ENCODE data around the gene DOCK10.

DNA sequence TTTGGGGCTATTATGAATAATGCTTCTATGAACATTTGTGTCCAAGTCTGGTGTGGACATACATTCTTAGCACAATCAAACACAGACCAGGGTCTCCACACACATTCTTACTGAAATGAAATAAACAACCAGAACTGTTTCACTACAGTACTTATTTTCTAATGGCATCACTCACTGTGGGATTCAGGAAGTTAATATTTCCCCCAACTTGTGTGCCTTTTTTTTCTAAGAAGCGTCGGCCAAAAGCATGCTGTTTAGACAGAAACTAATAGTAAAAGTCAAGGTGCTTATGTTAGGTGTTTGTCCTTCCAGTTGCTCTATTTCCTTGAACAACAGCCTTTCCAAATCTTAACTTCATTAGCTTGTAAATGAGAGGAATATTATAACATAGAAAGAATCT lies 117.6 kb downstream of the DOCK10 start:
- no peak for TF ChIP-seq TAF1 (IDR thresholded peaks at IDR 0.05; ENCODE audit: low read depth)
- TF ChIP-seq, protein P1, sequence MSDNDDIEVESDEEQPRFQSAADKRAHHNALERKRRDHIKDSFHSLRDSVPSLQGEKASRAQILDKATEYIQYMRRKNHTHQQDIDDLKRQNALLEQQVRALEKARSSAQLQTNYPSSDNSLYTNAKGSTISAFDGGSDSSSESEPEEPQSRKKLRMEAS (IDR thresholded peaks at IDR 0.05) = no peak
- TF ChIP-seq, protein P2, sequence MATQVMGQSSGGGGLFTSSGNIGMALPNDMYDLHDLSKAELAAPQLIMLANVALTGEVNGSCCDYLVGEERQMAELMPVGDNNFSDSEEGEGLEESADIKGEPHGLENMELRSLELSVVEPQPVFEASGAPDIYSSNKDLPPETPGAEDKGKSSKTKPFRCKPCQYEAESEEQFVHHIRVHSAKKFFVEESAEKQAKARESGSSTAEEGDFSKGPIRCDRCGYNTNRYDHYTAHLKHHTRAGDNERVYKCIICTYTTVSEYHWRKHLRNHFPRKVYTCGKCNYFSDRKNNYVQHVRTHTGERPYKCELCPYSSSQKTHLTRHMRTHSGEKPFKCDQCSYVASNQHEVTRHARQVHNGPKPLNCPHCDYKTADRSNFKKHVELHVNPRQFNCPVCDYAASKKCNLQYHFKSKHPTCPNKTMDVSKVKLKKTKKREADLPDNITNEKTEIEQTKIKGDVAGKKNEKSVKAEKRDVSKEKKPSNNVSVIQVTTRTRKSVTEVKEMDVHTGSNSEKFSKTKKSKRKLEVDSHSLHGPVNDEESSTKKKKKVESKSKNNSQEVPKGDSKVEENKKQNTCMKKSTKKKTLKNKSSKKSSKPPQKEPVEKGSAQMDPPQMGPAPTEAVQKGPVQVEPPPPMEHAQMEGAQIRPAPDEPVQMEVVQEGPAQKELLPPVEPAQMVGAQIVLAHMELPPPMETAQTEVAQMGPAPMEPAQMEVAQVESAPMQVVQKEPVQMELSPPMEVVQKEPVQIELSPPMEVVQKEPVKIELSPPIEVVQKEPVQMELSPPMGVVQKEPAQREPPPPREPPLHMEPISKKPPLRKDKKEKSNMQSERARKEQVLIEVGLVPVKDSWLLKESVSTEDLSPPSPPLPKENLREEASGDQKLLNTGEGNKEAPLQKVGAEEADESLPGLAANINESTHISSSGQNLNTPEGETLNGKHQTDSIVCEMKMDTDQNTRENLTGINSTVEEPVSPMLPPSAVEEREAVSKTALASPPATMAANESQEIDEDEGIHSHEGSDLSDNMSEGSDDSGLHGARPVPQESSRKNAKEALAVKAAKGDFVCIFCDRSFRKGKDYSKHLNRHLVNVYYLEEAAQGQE (IDR thresholded peaks at IDR 0.05; ENCODE audit: low read depth) = no peak
- TF ChIP-seq CREB1 (IDR thresholded peaks at IDR 0.05; ENCODE audit: low read depth) = no peak
- TF ChIP-seq, protein P3, sequence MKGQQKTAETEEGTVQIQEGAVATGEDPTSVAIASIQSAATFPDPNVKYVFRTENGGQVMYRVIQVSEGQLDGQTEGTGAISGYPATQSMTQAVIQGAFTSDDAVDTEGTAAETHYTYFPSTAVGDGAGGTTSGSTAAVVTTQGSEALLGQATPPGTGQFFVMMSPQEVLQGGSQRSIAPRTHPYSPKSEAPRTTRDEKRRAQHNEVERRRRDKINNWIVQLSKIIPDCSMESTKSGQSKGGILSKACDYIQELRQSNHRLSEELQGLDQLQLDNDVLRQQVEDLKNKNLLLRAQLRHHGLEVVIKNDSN (IDR thresholded peaks at IDR 0.05) = no peak

All from Ishikawa (cell line).